NCI-H2171 treated with DMSO at 0.1 percent for 48 hours (cell line): ENCODE results near the gene NLRP2B.
"Not testable (repeated sequence)": the region's sequence is repeated elsewhere in the genome, so short reads cannot be mapped to it uniquely, and the experiment has no call there.

Experiments used
- DNase-seq: peaks from one replicate; lab custom pipeline; 2025; lab: John Stamatoyannopoulos, UW

The NLRP2B gene

DNA sequence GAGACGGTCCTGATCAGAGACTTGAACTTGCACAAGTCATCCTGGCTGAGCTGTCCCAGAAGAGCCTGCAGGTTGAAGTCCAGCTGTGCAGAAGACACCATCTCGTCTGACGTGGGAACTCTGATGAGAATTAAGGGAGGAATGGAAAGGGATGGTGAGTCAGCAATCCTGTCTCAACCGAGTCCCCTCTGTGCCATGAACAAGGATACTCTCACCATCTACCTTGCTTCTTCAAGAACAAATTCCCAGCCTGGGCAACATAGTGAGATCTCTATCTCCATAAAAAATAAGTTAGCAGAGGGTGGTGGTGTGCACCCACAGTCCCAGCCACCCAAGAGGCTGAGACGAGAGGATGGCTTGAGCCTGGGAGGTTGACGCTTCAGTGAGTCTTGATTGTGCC lies at the start of gene NLRP2B:
TSS of gene NLRP2B (minus strand) at position 101 of the 400 bp plus-strand sequence.
- DNase-seq = no peak

DNA sequence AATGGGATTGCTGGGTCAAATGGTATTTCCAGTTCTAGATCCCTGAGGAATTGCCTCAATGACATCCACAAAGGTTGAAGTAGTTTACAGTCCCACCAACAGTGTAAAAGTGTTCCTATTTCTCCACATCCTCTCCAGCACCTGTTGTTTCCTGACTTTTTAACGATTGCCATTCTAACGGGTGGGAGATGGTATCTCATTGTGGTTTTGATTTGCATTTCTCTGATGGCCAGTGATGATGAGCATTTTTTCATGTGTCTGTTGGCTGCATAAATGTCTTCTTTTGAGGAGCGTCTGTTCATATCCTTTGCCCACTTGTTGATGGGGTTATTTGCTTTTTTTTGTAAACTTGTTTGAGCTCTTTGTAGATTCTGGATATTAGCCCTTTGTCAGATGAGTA lies 45.9 kb upstream of the NLRP2B start:
- DNase-seq = not testable (repeated sequence)

DNA sequence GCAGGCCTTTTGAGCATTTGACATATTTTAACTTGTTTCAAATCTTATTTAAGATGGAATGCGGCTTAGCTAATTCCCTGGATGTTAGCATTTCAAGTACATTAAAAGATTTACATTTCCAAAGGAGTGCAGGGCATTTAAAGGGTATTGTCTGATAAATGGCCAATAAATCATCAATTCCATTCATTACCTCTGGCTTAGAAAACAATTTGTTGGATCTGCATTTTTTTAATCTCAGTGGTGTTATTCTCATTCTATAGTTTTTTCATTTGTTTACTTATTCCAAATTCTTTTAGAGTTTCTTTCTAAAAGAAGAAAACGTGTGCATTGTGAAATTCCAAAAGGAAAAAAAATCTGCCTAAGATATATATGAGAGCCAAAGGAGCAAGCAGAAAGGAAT lies 1.3 kb upstream of the NLRP2B start:
- DNase-seq = no peak

DNA sequence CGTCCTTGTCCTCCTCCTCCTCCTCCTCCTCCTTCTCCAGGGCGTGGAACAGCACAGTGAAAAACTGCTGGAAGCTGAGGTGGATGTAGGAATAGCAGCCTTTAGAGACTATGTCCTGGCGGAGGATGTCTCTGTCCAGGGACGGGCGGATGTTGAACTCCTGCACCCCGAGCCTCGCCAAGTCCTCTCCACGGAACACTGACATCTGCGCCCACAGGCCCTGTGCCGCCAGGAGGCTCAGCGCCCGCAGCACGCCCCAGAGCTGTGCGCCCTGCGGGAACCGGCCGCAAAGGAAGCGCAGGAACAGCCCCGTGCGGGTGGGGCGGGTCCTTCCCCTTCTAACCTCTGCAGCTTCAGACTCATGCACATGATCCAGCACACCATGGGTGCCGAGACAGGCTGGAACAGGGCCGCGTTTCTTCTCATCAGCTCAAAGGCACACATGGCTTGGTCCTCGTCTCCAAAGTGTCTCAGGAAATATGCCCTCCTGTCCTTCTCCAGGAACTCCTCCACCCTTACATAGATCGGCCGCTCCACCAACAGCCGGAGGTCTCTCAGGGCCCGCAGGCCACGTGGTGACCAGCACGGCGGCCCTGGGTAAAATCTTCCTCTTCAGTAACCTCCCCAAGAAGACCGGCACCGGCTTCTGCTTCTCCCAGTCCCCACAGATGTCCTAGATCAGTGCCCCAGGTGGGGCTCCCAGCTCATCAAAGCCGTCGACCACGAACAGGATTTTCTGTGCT lies 1.2 kb downstream of the NLRP2B start:
- no peak for DNase-seq

DNA sequence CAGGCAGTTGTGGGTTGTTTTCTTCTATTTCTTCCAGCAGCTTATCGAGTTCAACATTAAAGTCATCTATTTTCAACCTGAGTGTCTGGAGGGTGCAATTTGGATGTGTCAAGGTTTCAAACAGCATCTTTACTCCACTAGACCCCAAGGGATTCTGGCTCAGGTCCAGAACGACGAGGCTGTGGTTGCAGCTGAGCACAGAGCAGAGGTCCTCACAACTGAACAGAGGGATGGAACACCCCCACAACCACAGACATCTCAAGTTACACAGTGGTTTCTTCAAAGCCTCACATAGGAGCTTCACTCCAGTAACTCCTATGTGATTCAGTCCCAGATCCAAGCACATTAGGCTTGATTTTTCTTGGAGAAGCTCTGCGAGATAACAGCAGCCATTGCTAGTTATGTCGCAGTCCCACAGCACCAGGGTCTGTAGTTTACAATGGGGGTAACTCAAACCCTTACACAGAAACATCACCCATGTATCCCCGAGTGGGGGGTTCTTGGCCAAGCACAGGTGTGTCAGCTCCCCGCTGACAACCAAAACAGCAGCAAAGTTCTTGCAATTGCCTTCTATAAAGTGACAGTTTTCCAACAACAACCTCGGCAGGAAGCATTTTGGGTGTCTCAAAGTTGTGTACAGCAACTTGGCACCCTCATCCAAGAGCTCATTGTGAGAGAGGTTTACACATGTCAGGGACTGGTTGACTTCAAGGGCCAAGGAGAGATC lies 2.8 kb downstream of the NLRP2B start:
- DNase-seq = no peak

DNA sequence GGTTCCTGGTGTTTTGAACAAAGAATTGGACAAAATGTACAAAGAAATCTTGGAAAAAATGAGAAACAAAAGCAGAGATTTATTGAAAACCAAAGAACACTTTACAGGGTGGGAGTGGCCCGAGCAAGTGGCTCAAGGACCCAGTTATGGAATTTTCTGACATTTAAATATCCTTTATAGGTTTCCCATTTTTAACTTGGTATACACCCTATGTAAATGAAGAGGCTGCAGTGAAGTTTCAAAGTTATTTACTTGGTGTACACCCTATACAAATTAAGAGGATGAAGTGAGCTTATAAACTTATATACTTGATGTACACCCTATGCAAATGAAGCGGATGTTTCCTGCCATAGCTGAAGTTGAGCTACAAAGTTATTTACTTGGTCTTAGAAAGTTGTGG lies 4.7 kb downstream of the NLRP2B start:
- no peak for DNase-seq

DNA sequence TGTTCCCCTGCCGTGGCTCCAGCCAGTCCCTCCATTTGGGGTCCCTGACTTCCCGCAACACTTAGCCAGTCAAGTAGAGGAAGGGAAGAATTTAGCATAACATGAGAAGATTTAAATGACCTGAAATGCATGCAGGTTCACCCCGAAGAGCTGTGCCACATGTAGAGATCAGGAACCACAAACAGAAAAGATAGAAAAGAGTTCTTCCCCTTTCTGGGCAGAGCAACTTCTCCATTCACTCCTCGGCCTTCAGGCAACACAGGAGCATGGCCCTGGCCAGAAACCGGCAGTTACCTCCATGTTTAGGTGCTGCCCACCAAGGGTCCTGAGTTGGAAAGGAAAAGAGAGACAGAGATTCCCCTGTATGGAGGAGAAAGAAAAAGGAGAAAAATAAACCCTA lies 5.2 kb downstream of the NLRP2B start:
- DNase-seq = no peak

DNA sequence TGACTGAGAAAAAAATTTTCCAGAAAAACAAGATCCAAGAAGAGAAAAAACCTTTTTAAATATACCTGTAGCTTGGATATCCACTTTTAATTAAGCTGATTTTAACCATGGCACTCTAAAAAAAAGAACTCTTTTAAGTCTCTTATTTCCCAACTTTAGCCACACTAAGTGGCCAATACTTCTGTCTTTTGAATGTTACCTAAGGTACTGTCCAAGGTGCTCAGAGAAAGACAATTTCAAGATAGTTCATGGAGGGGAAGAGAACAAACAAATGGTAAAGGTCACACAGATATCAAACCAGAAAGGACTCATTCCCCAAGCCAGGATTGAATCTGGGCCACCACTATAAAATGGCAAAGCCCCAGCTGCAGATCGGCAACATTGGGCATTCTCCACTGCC lies 10.1 kb downstream of the NLRP2B start:
- no peak for DNase-seq

DNA sequence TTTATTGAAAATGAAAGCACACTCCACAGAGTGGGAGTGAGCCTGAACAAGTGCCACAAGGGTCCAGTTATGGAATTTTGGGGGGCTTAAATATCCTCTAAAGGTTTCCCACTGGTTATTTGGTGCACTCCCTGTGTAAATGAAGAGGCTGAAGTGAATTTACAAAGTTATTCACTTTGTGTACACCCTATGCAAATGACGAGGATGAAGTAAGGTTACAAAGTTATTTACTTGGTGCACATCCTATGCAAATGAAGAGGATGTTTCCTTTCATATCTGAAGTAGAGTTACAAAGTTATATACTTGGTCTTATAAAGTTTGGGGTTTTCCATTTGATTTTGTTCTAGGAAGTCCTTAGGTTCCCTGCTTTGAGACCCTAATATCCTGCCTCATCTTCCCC lies 13.1 kb downstream of the NLRP2B start:
- DNase-seq = no peak

DNA sequence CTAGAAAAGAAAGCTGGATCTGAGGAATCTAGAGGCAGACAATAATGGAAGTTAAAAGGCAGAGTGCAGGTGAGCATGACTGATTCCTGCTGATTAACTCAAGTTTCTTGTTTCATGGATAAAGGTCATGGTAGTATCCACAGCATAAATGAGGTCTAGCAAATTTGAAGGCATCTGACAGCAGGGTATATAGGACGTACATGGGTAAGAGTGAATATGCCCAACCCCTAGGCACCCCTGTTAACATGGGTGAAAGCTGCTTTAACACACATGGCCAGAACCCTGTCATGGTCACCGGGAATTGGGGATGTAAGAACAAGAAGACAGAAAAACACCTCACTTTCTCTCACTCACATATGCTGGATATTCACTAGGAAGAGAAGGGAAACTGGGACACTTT lies 25.0 kb downstream of the NLRP2B start:
- DNase-seq = no peak

DNA sequence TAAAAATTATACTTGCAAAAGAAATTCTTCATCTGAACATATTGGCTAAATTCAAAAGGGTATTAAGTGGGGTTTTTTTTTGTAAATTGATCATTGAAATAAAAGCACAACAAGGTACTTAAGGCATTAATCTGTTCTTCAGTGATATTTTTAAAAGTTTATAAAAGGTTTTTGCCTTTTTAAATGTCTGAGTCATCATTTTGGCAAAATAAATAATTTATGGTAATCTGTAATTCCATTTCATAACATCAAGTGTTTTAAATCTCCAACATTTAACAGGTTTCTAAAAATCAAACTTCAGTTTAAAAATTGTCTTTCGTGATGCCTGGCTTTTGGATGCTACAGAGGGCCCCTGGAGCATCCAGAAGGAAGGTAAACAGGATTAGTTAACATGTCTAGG lies 27.4 kb downstream of the NLRP2B start:
- DNase-seq = no peak

DNA sequence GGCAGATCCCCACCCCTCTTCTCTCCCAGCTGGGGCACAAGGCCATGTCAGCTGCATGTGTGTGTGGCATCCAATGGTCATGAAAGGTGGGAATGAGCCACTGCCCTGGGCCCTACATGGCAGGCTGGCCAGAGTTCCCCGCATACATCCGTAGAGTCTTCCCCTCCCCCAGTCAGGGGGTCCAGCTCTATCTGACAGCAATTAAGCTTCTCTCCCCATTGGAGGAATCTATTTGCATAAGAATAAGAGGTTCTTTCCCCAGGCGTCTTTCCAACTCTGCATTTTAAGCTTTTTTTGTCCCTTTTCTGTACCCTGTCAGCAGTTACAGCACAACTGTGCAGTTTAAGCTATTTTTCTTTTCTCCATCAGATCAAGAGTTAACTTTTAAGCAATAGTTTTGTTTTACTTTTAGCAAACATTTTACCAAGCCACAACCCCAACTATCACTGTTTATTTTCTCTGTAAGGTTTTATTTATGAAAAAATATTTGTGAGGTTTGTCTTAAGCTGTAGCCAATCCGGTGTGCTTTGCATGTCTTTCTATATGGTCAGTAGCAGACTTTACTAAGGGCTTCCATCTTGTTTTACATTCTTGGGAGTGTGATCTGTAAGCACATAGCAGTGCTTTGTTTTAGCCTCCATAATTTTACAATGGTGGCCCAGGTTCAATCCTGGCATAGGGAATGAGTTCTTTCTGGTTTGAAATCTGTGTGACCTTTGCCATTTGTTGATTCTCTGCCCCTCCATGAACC lies 28.7 kb downstream of the NLRP2B start:
- DNase-seq = no peak

DNA sequence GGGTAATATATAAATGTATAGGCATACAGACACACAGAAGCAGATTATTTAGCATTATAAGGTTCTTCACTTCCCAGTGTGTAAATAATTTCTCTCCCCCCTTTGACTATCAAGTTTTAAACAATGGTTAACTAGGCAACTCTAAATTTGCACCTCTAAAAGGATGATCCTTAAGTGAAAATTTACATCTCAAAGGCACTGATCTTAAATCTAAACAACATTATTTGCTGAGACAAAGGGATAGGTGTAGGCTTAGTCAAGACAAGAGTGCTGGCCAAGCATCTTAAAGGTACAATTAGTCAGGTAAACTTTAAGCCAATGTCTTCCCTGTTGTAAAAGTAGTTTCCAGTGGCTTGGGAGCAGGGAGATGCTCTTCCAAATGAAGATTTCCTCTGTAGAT lies 33.0 kb downstream of the NLRP2B start:
- DNase-seq = no peak

DNA sequence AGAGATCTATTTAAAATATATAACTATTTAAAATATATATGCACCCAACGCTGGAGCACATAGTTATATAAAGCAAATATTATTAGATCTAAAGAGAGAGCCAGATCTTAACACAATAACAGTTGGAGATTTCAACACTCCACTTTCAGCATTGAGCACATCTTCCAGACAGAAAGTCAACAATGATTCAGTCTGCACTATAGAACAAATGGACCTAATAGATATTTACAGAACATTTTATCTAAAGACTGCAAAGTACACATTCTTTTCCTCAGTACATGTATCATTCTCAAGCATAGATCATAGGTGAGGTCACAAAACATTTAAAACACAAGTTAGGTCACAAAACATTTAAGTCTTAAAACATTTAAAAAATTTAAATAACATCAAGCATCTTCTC lies 36.4 kb downstream of the NLRP2B start:
- no peak for DNase-seq

DNA sequence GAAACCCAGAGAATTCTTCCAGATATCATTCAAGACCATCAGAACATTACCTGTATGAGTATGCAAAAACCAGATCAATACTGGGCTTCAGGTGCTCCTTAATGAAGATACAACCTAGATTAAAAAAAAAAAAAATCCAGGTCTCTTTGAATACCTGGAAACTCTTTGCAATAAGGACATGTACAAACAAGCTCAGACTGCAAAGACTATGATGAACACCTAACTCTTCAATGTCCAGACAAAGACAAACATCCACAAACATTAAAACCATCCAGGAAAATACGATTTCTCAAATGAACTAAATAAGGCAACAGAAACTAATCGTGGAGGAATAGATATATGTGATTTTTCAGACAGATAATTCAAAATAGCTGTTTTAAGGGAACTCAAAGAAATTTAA lies 38.7 kb downstream of the NLRP2B start:
- DNase-seq = no peak

DNA sequence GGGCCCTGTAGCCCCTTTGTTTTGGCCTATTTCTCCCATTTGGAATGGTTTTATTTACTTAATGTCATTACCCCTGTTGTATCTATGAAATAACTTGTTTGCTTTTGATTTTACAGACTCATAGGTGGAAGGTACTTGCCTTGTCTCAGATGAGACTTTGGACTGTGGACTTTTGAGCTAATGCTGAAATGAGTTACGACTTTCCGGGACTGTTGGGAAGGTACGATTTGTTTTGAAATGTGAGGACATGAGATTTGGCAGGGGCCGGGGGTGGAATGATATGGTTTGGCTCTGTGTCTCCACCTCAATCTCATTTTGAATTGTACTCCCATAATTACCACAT lies 39.4 kb downstream of the NLRP2B start:
- no peak for DNase-seq

DNA sequence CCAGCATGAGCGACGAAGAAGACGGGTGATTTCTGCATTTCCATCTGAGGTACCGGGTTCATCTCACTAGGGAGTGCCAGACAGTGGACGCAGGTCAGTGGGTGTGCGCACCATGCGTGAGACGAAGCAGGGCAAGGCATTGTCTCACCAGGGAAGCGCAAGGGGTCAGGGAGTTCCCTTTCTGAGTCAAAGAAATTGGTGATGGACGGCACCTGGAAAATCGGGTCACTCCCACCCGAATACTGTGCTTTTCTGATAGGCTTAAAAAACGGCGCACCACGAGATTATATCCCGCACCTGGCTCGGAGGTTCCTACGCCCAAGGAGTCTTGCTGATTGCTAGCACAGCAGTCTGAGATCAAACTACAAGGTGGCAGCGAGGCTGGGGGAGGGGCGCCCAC lies 50.6 kb downstream of the NLRP2B start:
- not testable (repeated sequence) for DNase-seq
